Measurements from ENCODE around the gene TBRG4.

The TBRG4 gene

DNA sequence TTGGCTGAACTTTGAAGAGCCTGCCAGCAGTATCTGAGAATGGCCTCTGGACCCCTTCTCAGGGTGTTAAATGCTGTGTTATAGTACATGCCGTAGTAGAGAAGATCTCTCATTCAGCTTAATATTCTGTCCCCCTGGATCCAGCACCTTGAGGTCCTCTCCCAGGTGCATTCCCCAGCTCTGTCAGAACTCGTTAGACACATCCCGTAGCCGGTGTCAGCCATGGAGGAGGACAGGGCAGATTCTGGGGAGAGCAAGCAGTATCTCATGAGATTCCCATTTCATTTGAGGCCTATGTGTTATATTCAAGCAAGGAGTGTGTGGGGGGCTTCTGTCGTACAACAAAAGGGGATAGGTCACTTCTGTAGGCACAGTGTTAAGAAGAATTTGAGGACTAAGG, 57.6 kb downstream of the TBRG4 start:
- no peak for DNase-seq

GRCh38 chr7:45053401-45053800, 58.1 kb downstream of the TBRG4 start:
- DNase-seq: no peak

DNA sequence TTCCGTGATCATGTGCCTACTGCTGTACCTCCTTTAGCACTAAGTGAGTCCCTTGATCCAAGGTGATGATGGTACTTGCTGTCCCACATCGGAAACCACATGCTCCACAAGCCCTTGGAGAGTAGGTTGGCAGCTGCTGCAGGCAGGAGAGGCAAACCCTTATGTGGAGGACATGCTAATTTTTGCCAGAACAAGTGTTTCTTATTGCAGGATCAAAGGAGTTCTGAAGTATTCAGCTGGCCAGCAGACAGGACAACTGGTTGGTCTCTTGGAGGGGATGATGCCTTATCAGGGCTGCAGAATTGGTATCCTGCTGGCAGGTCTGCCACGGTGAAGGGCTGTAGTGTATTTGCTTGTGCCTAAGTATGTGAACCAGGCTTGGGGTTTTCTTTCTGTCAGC, 59.5 kb downstream of the TBRG4 start:
- no peak for DNase-seq

DNA sequence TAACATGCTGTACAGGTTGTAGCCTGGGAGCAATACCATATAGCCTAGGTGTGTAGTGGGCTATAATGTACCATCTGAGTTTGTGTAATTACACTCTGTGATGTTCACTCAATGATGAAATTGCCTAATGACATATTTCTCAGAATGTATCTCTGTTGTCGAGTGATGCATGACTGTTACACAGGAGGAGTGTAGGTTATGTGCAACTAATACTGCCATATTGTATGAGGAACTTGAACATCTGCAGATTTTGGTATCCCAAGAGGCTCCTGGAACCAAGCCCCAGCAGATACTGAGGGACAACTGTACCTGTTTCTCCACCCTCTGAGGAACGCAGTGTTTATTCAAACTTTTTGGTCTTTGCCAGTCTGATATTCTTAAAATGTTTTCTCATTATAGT, 61.3 kb downstream of the TBRG4 start:
- no peak for DNase-seq
